GM11168 (cell line): ENCODE measurements around the gene DST.

Source experiments
- in situ Hi-C: fragments of 300-500 bp; cut with MboI; formaldehyde crosslinking; loops from one replicate; pipeline ENCODE4 v1.12.0; 2022; ENCODE audit warnings: low sequenced_read_pairs; ENCODE audit not compliant: unreplicated experiment

The DST gene

GRCh38 chr6:56408976-56409375, 233.7 kb downstream of the DST start:
- in situ Hi-C loops: no loop called here
